Small intestine (tissue), 16 donors: ENCODE results near the gene SF3B1. TPM values are rescaled to one million over a fixed set of nuclear protein-coding genes. Genes with fewer than 3 reads are reported as not detected.
"Not testable (repeated sequence)": the region's sequence is repeated elsewhere in the genome, so short reads cannot be mapped to it uniquely, and the experiment has no call there.

Experiments
- DNase-seq, 2 donors: peaks; one replicate each; pipeline versions ENCODE4 v3.0.0 to v3.0.0-alpha.2; 2013
- FAIRE-seq: peaks from 2 replicates; lab custom pipeline; 2012; peaks lifted over from hg19 to GRCh38; lab: Jason Lieb, UNC
- H3K27ac ChIP-seq, 3 donors: one replicate each; pipeline ENCODE4 v1.5.1; 2013; ENCODE audit warnings: low read length in 2 of 3, mild to moderate bottlenecking in 2 of 3, control low read depth in 1 of 3, inconsistent platforms in 1 of 3, low read depth in 1 of 3, moderate library complexity in 1 of 3
- H3K27me3 ChIP-seq, 3 donors: one replicate each; pipeline ENCODE4 v1.6.1; 2013; ENCODE audit warnings: low read length in 3 of 3, inconsistent platforms in 1 of 3; ENCODE audit not compliant: control insufficient read depth in 3 of 3, insufficient read depth in 3 of 3
- H3K36me3 ChIP-seq, 3 donors: one replicate each; pipeline ENCODE4 v1.6.1; 2013; ENCODE audit warnings: low read length in 3 of 3, inconsistent platforms in 1 of 3, low read depth in 1 of 3, mild to moderate bottlenecking in 1 of 3, moderate library complexity in 1 of 3; ENCODE audit not compliant: control insufficient read depth in 3 of 3, insufficient read depth in 2 of 3
- H3K4me1 ChIP-seq, 3 donors: one replicate each; pipeline ENCODE4 v1.6.1; 2013; ENCODE audit warnings: low read length in 2 of 3, inconsistent platforms in 1 of 3, low read depth in 1 of 3, mild to moderate bottlenecking in 1 of 3, moderate library complexity in 1 of 3; ENCODE audit not compliant: control insufficient read depth in 3 of 3, insufficient read depth in 2 of 3
- H3K4me3 ChIP-seq, 3 donors: one replicate each; pipeline ENCODE4 v1.5.1; 2013; ENCODE audit warnings: low read length in 3 of 3, control low read depth in 1 of 3, inconsistent platforms in 1 of 3, low read depth in 1 of 3, mild to moderate bottlenecking in 1 of 3, moderate library complexity in 1 of 3
- H3K9me3 ChIP-seq, 2 donors: one replicate each; pipeline ENCODE4 v1.6.1; 2013; ENCODE audit warnings: low read depth in 1 of 2, low read length in 1 of 2; ENCODE audit not compliant: control insufficient read depth in 2 of 2, insufficient read depth in 1 of 2
- WGBS, 3 donors: extraction: QIAGEN DNeasy Blood & Tissue Kit; methylation state at CpG; one replicate each; pipeline ENCODE4 v1.1.7; 2013; 5-methylcytosine and 5-hydroxymethylcytosine counted together
- long read RNA-seq, 10 donors: transcript quantifications; one replicate each; lab custom pipeline, GENCODE V29; 2026
- polyA plus RNA-seq, 4 donors: library from polyadenylated mRNA; stranded (reverse) in 3 of 4; unstranded in 1 of 4; fragments of 200-250 nt in 3 of 4; fragments of 120-200 nt in 1 of 4; gene quantifications; one replicate each; pipeline versions ENCODE4 v1.2.1 to v1.2.3, GENCODE V29; 2013
- donor health status: healthy with polysubstance abuse.
- donor health status: control.
- donor health status: control.
- donor health status: Bipolar disorder and iron deficiency.
- donor health status: healthy.

The SF3B1 gene, protein sequence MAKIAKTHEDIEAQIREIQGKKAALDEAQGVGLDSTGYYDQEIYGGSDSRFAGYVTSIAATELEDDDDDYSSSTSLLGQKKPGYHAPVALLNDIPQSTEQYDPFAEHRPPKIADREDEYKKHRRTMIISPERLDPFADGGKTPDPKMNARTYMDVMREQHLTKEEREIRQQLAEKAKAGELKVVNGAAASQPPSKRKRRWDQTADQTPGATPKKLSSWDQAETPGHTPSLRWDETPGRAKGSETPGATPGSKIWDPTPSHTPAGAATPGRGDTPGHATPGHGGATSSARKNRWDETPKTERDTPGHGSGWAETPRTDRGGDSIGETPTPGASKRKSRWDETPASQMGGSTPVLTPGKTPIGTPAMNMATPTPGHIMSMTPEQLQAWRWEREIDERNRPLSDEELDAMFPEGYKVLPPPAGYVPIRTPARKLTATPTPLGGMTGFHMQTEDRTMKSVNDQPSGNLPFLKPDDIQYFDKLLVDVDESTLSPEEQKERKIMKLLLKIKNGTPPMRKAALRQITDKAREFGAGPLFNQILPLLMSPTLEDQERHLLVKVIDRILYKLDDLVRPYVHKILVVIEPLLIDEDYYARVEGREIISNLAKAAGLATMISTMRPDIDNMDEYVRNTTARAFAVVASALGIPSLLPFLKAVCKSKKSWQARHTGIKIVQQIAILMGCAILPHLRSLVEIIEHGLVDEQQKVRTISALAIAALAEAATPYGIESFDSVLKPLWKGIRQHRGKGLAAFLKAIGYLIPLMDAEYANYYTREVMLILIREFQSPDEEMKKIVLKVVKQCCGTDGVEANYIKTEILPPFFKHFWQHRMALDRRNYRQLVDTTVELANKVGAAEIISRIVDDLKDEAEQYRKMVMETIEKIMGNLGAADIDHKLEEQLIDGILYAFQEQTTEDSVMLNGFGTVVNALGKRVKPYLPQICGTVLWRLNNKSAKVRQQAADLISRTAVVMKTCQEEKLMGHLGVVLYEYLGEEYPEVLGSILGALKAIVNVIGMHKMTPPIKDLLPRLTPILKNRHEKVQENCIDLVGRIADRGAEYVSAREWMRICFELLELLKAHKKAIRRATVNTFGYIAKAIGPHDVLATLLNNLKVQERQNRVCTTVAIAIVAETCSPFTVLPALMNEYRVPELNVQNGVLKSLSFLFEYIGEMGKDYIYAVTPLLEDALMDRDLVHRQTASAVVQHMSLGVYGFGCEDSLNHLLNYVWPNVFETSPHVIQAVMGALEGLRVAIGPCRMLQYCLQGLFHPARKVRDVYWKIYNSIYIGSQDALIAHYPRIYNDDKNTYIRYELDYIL
- 100 to 1,000 TPM; 108 to 329 (median 176) TPM for polyA plus RNA-seq
- long read RNA-seq, donor 1: 0 reads
- long read RNA-seq, donor 2, full-length matches to known transcripts: 26 of 31 reads
- long read RNA-seq, donor 2, partial matches to known transcripts: 5 of 31 reads
- long read RNA-seq, donor 2, other reads (novel, unspliced or antisense): 0 of 31 reads
- long read RNA-seq, donor 3, full-length matches to known transcripts: 27 of 79 reads
- long read RNA-seq, donor 3, partial matches to known transcripts: 52 of 79 reads
- long read RNA-seq, donor 3, other reads (novel, unspliced or antisense): 0 of 79 reads
- long read RNA-seq, donor 4, full-length matches to known transcripts: 3 of 3 reads
- long read RNA-seq, donor 4, partial matches to known transcripts: 0 of 3 reads
- long read RNA-seq, donor 4, other reads (novel, unspliced or antisense): 0 of 3 reads
- long read RNA-seq, donor 5, full-length matches to known transcripts: 7 of 13 reads
- long read RNA-seq, donor 5, partial matches to known transcripts: 6 of 13 reads
- long read RNA-seq, donor 5, other reads (novel, unspliced or antisense): 0 of 13 reads
- long read RNA-seq, donor 6, full-length matches to known transcripts: 23 of 53 reads
- long read RNA-seq, donor 6, partial matches to known transcripts: 30 of 53 reads
- long read RNA-seq, donor 6, other reads (novel, unspliced or antisense): 0 of 53 reads
- long read RNA-seq, donor 7: 0 reads
- long read RNA-seq, donor 8, partial matches to known transcripts: 0 of 1 reads
- long read RNA-seq, donor 8, other reads (novel, unspliced or antisense): 0 of 1 reads
- long read RNA-seq, donor 9, partial matches to known transcripts: 8 of 12 reads
- long read RNA-seq, donor 9, other reads (novel, unspliced or antisense): 0 of 12 reads
- long read RNA-seq, donor 10, full-length matches to known transcripts: 39 of 125 reads
- long read RNA-seq, donor 10, partial matches to known transcripts: 86 of 125 reads
- long read RNA-seq, donor 10, other reads (novel, unspliced or antisense): 0 of 125 reads

DNA sequence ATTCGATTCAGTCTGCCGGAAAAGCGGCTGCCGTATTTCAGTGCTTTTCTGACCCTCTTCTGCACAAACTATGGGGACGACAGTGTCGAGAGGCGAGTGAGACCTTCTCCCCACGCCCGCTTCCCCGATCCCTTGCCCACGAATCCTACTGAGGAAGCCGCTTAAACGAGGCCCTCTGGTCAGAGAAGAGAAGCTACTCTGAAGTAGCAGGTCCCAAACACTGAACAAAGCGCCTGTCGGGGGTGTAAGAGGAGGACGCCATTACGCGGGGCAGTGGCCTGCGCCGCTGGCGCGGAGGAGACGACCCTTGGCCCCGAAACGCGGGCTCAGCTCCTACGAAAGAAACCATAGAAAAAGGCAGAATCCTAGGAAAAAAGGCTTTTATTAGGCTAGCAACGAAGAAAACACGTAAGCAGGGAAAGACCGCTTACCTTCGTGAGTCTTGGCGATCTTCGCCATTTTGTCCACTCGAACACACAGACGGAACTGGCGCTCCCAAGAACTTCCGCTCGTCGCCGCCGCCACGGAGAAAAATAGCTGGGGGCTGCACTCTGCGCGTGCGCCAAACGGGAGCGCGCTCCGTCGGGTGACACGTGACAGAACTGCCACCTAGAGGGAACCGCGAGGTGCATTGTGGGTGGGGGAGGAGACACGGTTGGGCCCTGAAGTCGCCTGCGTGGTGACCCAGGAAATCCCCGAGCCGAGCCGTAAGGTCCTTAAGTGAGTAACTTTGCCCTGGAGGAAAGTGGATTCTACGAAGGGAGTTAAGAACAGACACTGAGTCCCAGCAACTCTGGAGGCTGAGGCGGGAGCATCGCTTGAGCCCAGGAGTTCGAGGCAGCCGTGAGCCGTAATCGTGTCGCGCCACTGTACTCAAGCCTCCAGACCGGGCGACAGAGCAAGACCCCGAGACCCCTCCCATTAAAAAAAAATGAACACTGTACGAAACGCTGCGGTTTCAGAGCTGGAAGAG, at the start of gene SF3B1:
SF3B1 (minus strand) TSS at position 488 of the 973 bp plus-strand sequence; CDS start at position 459, 29 bp downstream.
- H3K36me3 ChIP-seq: peaks cover 0 to 2% (median 0%) of the 10 kb centered on the region in 3 donors
- peaks cover 2 to 16% (median 5%) of the 10 kb centered on the region in 3 donors for H3K4me1 ChIP-seq
- peak within 1 kb of the TSS; percentile 85 to 100 (median 99) for H3K27ac ChIP-seq
- no peaks in the 10 kb centered on the region for H3K9me3 ChIP-seq
- peak within 1 kb of the TSS; percentile 75 to 92 (median 89) for H3K4me3 ChIP-seq
- WGBS, 3 donors: 0% methylated on average over 74 of the region's 74 CpGs
- no peaks in the 10 kb centered on the region for H3K27me3 ChIP-seq
- DNase-seq (peak; percentile 99 to 100), FAIRE-seq (no peak)

DNA sequence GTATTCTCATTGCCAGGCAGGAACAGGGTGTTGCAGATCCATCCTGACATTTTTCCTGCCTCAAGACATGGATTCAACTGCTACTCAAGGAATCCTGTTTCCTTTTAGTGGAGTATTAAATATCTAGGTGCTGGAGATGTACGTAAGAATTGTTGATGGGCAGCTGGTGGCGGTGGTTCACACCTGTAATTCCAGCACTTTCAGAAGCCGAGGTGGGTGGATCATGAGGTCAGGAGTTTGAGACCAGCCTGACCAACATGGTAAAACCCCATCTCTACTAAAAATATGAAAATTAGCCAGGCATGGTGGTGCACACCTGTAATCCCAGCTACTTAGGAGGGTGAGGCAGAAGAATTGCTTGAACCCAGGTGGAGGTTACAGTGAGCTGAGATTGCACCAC, 49.4 kb upstream of the SF3B1 start:
- H3K4me3 ChIP-seq, H3K4me1 ChIP-seq, H3K27ac ChIP-seq, FAIRE-seq, DNase-seq, H3K27me3 ChIP-seq: not testable (repeated sequence)
- peaks cover 4 to 32% (median 9%) of the 10 kb centered on the region in 3 donors for H3K36me3 ChIP-seq
- WGBS, 3 donors: 90 to 94% (median 93%) methylated on average over 3 of the region's 3 CpGs
- H3K9me3 ChIP-seq: peaks cover 0 to 15% of the 10 kb centered on the region in 2 donors

DNA sequence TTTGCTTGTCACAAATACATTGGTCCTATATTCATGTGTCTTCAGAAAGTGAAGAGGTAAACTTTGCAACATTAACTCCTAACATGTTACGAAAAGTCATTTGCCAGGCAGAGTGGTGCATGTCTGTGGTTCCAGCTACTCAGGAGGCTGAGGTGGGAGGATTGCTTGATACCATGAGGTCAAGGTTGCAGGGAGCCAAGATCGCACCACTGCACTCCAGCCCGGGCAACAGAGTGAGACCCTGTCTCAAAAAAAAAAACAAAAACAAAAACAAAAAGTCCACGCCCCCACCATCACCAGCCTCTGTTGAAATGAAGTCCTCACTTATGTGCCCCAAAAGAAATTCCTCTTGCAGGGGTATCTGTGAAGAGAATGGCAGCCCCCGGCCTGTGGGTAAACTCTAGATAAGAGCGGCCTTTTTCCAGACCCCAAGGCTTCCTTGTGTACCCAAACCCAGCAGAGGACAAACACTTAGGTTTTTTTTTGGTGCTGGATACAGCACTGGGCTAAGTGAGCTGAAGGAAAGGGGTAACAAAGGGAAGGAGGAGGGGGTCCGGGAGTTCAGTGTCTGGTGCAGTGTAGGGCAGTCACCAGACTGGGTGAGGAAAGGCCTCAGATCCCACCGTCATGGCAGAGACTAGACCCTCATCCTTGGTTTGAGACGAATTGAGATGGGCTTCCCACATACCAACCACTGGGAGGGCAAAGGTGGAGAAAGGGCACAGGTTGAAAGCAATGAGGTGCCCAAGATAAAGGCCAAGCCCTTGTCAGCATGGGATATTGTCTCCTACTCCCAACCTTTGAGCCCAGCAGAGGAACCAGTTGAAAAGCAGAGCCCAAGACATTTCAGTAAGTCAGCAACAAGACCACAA, 45.6 kb upstream of the SF3B1 start:
- 93 to 94% (median 93%) methylated on average over 9 of the region's 9 CpGs for WGBS, 3 donors
- Histone ChIP-seq H3K4me1 (peaks cover 0 to 3% (median 3%) of the 10 kb centered on the region in 3 donors), H3K27ac (no peak overlapping the region), H3K4me3 (no peak overlapping the region), H3K36me3 (peaks cover 11 to 33% (median 13%) of the 10 kb centered on the region in 3 donors), H3K9me3 (peaks cover 0 to 15% of the 10 kb centered on the region in 2 donors), H3K27me3 (no peaks in the 10 kb centered on the region)
- FAIRE-seq (no peak), DNase-seq (peak in 1 of 2 donors; percentile 31)

DNA sequence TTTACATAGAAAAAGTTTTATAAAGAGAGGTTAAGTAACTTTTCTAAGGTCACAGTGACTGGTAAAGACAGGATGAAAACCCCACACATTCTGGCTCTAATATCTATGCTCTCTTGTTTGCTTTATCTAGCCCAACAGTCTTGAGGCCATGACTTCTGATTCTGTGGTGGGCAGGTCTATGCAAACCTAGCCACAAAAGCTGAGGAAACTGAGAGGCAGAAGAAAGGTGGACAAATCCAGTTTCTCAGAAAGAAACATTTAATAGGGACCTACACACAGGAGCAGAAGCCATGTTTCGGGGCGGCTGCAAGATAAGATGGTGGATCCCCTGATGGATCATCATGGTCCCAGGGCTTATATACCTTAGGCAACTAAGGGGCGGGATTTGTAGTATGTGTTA, 43.0 kb upstream of the SF3B1 start:
- WGBS, 3 donors: 96 to 99% (median 98%) methylated on average over 3 of the region's 3 CpGs
- Histone ChIP-seq H3K36me3 (peaks cover 14 to 36% (median 17%) of the 10 kb centered on the region in 3 donors), H3K4me1 (peaks cover 0 to 3% (median 3%) of the 10 kb centered on the region in 3 donors), H3K27ac (no peak overlapping the region), H3K4me3 (no peak overlapping the region), H3K9me3 (peaks cover 0 to 4% of the 10 kb centered on the region in 2 donors), H3K27me3 (no peaks in the 10 kb centered on the region)
- FAIRE-seq (no peak), DNase-seq (no peak)

DNA sequence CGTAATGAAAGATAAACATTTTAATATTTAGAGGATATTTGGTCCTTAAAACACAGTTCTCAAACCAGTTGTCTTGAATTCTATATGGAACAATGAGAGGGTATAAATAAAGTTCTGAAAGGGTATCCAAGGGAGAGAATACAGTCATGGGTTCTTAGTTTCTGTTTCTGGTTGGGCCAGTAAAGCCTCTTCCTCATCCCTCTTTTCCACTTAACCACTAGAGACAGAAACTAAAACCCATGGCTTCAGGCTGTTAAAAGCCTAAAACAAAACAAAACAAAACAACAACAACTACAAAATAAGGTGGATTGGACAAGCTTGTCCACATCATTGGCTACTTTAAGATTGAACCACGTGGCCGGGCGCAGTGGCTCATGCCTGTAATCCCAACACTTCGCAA, 37.3 kb upstream of the SF3B1 start:
- Histone ChIP-seq H3K4me3 (no peak overlapping the region), H3K27ac (no peak overlapping the region), H3K4me1 (no peaks in the 10 kb centered on the region), H3K27me3 (no peaks in the 10 kb centered on the region), H3K36me3 (peaks cover 11 to 54% (median 16%) of the 10 kb centered on the region in 3 donors), H3K9me3 (no peaks in the 10 kb centered on the region)
- no peak for DNase-seq
- no peak for FAIRE-seq
- 95 to 99% (median 98%) methylated on average over 5 of the region's 5 CpGs for WGBS, 3 donors
